Activated CD4-positive, alpha-beta T cell treated with anti-CD3 and anti-CD28 coated beads, Interleukin-2, amount 10 ng/mL, durations not matched to agents 24 days and 14 days (primary cell): ENCODE data around the gene COLGALT1. TPM values are rescaled to one million over a fixed set of nuclear protein-coding genes. Genes with fewer than 3 reads are reported as not detected.
"Not testable (repeated sequence)": the region's sequence is repeated elsewhere in the genome, so short reads cannot be mapped to it uniquely, and the experiment has no call there.

ENCODE experiments used
- DNase-seq: peaks from one replicate; pipeline ENCODE4 v3.0.0; 2022
- H3K27ac Mint-ChIP-seq: one replicate; pipeline ENCODE4 v1.8.0; 2022; ENCODE audit warnings: mild to moderate bottlenecking, mixed read lengths
- H3K27me3 Mint-ChIP-seq: one replicate; pipeline ENCODE4 v1.8.0; 2022; ENCODE audit warnings: mixed read lengths
- H3K36me3 Mint-ChIP-seq: one replicate; pipeline ENCODE4 v1.8.0; 2022; ENCODE audit warnings: low read depth, mild to moderate bottlenecking, mixed read lengths
- H3K4me1 Mint-ChIP-seq: one replicate; pipeline ENCODE4 v1.8.0; 2021; ENCODE audit warnings: mixed read lengths
- H3K4me3 Mint-ChIP-seq: one replicate; pipeline ENCODE4 v1.8.0; 2022; ENCODE audit warnings: mild to moderate bottlenecking, moderate library complexity, mixed read lengths
- H3K9me3 Mint-ChIP-seq: one replicate; pipeline ENCODE4 v1.8.0; 2021; ENCODE audit warnings: mixed read lengths
- intact Hi-C: fragments of 100-400 bp; cut with micrococcal nuclease; formaldehyde crosslinking; loops from one replicate; pipeline ENCODE4 v1.15.1; 2023
- total RNA-seq: library from RNA; stranded (reverse); gene quantifications from 2 replicates; pipeline ENCODE4 v1.2.3, GENCODE V29; 2022

COLGALT1 gene
- total RNA-seq, result 103 and 106 TPM in 2 replicates

DNA sequence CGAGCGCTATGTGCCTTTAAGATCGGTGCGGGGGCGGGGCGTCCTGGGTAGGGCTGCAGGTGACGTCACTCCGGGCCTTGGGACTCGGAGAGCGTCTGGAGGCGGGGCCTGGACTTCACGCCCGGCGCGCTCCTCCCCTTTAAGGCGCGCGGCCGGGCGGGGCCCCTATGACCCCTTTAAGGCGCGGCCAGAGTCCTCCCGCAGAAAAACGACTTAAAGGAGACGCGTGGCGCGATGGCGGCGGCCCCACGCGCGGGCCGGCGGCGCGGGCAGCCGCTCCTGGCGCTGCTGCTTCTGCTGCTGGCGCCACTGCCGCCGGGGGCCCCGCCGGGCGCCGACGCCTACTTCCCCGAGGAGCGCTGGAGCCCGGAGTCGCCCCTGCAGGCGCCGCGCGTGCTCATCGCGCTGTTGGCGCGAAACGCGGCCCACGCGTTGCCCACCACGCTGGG lies at the start of gene COLGALT1:
TSS of gene COLGALT1 (plus strand) at position 170 of the 449 bp plus-strand sequence. CDS start at position 235, 65 bp downstream.
- intact Hi-C loops, result loop anchor here (1.0 kb wide), 3 partner anchors 16 to 85 kb away; partner anchors contain the start of genes PGLS and SLC27A1
- H3K27ac Mint-ChIP-seq, result peak within 1 kb of the TSS; percentile 83
- H3K4me1 Mint-ChIP-seq, result peaks cover 13% of the 10 kb centered on the region
- peaks cover 22% of the 10 kb centered on the region for H3K36me3 Mint-ChIP-seq
- no peaks in the 10 kb centered on the region for H3K27me3 Mint-ChIP-seq
- no peaks in the 10 kb centered on the region for H3K9me3 Mint-ChIP-seq
- DNase-seq, result peak; percentile 100
- peak within 1 kb of the TSS; percentile 90 for H3K4me3 Mint-ChIP-seq

DNA sequence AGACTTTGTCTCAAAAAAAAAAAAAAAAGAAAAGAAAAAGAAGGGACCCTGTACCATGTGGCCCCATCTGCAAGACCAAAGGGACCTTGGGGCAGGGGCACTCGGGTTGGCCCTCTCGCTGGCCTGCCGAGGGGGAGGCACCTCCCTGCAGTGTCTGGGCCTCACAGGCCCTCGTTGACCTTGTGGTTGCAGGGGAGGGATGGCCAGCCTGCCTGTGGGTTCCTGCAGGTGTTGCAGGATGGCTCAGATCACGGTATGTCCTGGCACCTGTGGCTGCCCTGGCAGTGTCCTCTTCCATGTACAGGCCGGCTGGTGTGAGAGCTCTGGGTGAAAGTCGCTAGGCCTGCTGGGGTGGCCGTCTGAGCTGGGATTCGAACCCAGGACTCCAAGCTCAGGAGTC lies 48.7 kb upstream of the COLGALT1 start:
- no peak overlapping the region for H3K4me3 Mint-ChIP-seq
- H3K27ac Mint-ChIP-seq, result no peak overlapping the region

DNA sequence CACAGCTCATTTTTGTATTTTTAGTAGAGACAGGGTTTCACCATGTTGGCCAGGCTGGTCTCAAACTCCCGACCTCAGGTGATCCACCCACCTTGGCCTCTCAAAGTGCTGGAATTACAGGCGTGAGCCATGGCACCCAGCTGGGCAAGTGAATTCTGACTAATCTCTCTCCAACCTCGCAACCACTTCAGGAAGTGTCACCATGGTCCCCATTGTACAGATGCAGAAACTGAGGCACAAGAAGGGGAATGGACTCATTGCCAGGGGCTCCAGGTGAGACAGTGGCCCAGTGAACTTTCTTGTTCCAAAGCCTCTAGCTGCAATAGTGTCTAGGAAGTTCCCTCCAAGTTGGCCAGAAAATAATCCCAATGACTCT lies 46.9 kb upstream of the COLGALT1 start:
- peaks cover 32% of the 10 kb centered on the region for H3K36me3 Mint-ChIP-seq
- H3K4me3 Mint-ChIP-seq, intact Hi-C loops, H3K27ac Mint-ChIP-seq, H3K27me3 Mint-ChIP-seq, H3K9me3 Mint-ChIP-seq, DNase-seq: not testable (repeated sequence)
- peaks cover 20% of the 10 kb centered on the region for H3K4me1 Mint-ChIP-seq

More for the DNA sequence above, 48.7 kb upstream of the COLGALT1 start:
- no peaks in the 10 kb centered on the region for H3K9me3 Mint-ChIP-seq
- DNase-seq, result no peak
- no peaks in the 10 kb centered on the region for H3K27me3 Mint-ChIP-seq
- peaks cover 28% of the 10 kb centered on the region for H3K36me3 Mint-ChIP-seq
- H3K4me1 Mint-ChIP-seq, result peaks cover 11% of the 10 kb centered on the region
- intact Hi-C loops, result no loop called here

DNA sequence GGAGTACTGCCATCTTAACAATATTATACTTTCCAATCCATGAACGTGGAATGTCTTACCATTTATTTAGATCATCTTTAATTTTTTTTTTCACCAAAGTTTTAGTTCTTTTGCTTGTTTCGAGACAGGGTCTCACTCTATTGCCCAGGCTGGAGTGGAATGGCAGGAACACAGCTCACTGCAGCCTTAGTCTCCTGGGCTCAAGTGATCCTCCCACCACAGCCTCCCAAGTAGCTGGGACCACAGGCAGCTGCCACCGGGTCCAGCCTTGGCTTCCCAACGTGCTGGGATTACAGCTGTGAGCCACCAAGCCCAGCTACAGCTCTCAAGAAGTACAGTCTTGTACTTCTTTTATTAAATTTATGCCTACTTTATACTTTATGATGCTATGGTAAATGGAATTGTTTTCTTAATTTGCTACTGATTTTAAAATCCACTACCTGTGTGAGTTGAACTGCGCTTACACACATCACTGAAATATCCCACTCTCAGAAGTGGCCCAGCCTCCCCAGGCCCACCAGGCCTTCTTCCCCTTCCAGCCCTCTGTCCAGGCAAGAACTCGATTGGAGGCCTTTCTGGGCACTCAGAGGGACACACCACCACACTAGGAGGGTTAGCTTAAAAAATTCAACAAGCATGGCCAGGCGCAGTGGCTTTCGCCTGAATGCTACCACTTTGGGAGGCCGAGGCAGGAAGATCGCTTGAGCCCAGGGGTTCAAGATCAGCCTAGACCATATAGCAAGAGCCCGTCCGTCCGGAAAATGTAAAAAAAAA lies 45.0 kb upstream of the COLGALT1 start:
- DNase-seq, result peak; percentile 64
- Mint-ChIP-seq H3K27ac (peak overlapping the region; percentile 93), H3K27me3 (no peaks in the 10 kb centered on the region), H3K9me3 (no peaks in the 10 kb centered on the region), H3K4me1 (peaks cover 22% of the 10 kb centered on the region), H3K4me3 (peak overlapping the region; percentile 88), H3K36me3 (peaks cover 32% of the 10 kb centered on the region)
- intact Hi-C loops, result no loop called here

DNA sequence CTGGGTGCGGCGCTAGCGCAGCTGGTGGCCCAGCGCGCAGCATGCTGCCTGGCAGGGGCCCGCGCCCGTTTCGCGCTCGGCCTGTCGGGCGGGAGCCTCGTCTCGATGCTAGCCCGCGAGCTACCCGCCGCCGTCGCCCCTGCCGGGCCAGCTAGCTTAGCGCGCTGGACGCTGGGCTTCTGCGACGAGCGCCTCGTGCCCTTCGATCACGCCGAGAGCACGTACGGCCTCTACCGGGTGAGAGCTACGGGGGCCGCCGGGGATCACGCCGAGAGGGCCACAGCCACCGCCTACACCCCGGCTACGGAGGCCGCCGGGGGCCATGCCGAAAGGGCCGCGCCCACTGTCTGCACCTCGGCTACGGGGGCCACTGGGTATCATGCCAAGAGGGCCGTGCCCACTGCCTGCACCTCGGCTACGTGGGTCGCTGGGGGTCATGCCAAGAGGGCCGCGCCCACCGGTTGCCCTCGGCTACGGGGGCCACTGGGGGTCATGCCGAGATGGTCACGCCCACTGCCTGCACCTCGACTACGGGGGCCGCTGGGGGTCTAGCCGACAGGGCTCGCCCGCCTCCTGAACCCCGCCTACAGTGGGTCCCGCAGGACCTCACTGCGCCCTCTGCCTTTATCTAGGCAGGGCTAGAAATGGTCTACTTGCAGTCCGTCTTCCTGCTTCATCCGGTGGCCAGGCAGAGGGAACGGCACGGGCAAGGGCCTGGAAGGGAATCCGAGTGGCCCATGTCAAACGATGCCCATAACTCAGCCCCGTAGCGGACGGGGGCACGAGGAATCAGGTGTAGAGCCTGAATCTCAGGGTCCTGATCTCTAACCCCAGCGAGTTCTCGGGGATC lies 43.5 kb upstream of the COLGALT1 start:
- Mint-ChIP-seq H3K4me3 (peak overlapping the region; percentile 88), H3K36me3 (peaks cover 42% of the 10 kb centered on the region), H3K27ac (peak overlapping the region; percentile 93), H3K9me3 (peaks cover under 1% of the 10 kb centered on the region), H3K27me3 (no peaks in the 10 kb centered on the region), H3K4me1 (peaks cover 22% of the 10 kb centered on the region)
- DNase-seq, result peak; percentile 95
- intact Hi-C loops, result loop anchor here (1.0 kb wide), 4 partner anchors 11 to 245 kb away; partner anchors contain the start of genes BABAM1 and COLGALT1

DNA sequence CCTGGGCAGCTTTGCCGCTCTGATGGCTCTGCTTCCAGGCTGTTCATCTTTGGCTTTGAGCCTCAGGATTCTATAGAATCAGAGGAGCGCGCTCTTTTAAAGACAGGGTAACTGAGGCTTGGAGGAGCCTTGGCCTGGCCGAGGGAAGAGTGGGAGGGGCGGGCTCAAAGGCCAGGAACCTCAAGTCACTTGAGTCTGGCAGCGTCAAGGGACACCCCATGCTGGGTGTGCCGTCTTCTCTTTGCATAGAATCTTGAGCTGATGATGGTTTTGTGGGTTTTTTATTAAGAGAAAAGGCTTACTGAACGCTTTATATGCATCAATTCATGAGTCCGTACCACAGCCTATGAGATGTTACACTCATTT lies 42.9 kb upstream of the COLGALT1 start:
- H3K9me3 Mint-ChIP-seq, result peaks cover 5% of the 10 kb centered on the region
- H3K27ac Mint-ChIP-seq, result peak overlapping the region; percentile 81
- no peaks in the 10 kb centered on the region for H3K27me3 Mint-ChIP-seq
- H3K36me3 Mint-ChIP-seq, result peaks cover 47% of the 10 kb centered on the region
- peak overlapping the region; percentile 88 for H3K4me3 Mint-ChIP-seq
- H3K4me1 Mint-ChIP-seq, result peaks cover 22% of the 10 kb centered on the region
- no peak for DNase-seq
- intact Hi-C loops, result no loop called here

DNA sequence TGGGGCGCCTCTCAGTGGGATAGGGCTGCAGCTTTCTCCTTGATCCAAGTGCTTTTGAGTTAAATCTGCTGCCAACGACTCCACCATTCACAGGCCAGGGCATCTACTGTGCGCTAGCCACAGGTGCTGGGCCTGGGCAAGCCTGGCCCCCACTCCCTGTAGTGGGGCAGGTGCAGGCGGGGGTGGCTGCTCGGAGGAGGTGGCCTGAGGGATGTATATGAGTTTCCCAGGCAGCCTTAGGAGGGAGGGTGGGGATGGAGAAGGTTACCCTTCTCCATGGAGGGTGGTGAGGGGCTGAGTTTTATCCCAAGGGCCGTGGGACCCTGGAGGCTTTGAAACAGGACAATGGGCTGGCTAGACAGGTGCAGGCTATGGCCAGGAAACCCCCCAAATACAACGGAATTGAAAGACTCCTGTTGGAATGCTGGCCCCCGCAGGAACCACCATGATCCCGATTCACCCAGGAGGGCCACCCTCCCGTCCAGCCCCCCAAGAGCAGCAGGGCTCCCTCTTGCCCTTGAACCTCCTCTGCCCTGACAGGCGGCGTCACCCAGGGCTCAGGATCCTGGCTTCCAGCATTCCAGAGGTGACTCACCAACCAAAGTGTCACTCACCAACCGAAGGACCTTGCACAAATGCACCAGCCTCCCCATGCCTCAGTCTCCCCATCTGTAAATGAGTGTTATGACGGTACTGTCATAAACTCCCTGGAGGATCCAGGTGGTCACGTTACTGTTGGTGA lies 39.9 kb upstream of the COLGALT1 start:
- peaks cover 47% of the 10 kb centered on the region for H3K36me3 Mint-ChIP-seq
- no peak overlapping the region for H3K27ac Mint-ChIP-seq
- H3K4me3 Mint-ChIP-seq, result no peak overlapping the region
- no peak for DNase-seq
- no peaks in the 10 kb centered on the region for H3K27me3 Mint-ChIP-seq
- intact Hi-C loops, result no loop called here
- peaks cover 5% of the 10 kb centered on the region for H3K9me3 Mint-ChIP-seq
- peaks cover 16% of the 10 kb centered on the region for H3K4me1 Mint-ChIP-seq

DNA sequence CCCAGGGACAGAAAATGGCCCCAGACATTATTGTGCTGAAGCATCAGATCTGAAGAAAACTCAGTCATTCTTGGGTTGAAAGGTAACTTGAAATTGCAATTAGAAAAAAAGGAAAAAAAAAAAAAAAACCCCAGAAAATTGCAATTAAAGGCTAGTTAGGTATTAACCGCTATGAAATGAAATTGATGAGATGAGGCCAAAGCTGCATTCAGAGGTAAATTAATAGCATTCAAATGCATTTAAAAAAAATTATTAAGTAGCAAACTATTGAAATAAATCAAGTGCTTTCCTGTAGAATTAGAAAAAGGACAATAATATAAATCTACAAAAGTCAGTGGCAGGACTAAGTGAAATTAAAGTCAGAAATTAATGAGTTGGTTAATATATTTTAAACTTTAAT lies 37.6 kb upstream of the COLGALT1 start:
- no peak for DNase-seq
- Mint-ChIP-seq H3K27ac (no peak overlapping the region), H3K4me3 (no peak overlapping the region), H3K27me3 (no peaks in the 10 kb centered on the region), H3K9me3 (peaks cover 5% of the 10 kb centered on the region), H3K36me3 (peaks cover 42% of the 10 kb centered on the region), H3K4me1 (peaks cover 7% of the 10 kb centered on the region)
- intact Hi-C loops, result no loop called here

DNA sequence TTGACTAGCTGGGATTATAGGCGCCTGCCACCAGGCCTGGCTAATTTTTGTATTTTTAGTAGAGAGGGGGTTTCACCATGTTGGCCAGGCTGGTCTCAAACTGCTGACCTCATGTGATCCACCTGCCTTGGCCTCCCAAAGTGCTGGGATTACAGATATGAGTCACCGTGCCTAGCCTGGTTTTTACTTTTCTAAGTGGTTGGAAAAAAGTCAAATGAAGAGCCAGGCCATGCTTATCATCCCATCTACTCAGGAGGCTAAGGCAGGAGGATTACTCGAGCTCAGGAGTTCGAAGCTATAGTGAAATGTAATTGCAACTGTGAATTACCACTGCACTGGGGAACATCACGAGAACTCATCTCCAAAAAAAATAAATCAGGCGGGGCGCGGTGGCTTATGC lies 36.8 kb upstream of the COLGALT1 start:
- H3K9me3 Mint-ChIP-seq, DNase-seq, H3K4me3 Mint-ChIP-seq, H3K27me3 Mint-ChIP-seq, intact Hi-C loops, H3K27ac Mint-ChIP-seq: not testable (repeated sequence)
- Mint-ChIP-seq H3K36me3 (peaks cover 46% of the 10 kb centered on the region), H3K4me1 (peaks cover 12% of the 10 kb centered on the region)

DNA sequence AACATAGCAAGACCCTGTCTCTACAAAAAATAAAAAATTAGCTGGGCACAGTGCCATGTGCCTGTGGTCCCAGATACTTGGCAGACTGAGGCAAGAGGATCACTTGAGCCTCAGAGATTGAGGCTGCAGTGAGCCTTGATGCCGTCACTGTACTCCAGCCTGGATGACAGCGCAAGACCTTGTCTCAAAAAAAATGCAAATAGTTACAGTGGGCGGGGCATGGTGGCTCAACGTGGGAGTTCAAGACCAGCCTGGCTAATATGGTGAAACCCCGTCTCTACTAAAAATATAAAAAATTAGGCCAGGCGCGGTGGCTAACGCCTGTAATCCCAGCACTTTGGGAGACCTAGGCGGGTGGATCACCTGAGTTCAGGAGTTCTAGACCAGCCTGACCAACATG lies 35.5 kb upstream of the COLGALT1 start:
- H3K27me3 Mint-ChIP-seq, result no peaks in the 10 kb centered on the region
- no peak overlapping the region for H3K4me3 Mint-ChIP-seq
- H3K27ac Mint-ChIP-seq, result no peak overlapping the region
- H3K4me1 Mint-ChIP-seq, result peaks cover 14% of the 10 kb centered on the region
- DNase-seq, result no peak
- peaks cover 46% of the 10 kb centered on the region for H3K36me3 Mint-ChIP-seq
- intact Hi-C loops, result no loop called here
- peaks cover 5% of the 10 kb centered on the region for H3K9me3 Mint-ChIP-seq

DNA sequence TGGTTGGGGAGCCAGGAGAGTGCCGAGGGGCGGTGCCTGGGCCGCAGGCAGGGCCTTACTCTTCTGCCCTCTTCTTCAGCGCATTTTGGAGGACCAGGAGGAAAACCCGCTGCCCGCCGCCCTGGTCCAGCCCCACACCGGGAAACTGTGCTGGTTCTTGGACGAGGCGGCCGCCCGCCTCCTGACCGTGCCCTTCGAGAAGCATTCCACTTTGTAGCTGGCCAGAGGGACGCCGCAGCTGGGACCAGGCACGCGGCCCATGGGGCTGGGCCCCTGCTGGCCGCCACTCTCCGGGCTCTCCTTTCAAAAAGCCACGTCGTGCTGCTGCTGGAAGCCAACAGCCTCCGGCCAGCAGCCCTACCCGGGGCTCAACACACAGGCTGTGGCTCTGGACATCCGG lies 34.6 kb upstream of the COLGALT1 start:
- Mint-ChIP-seq H3K9me3 (peaks cover 5% of the 10 kb centered on the region), H3K36me3 (peaks cover 41% of the 10 kb centered on the region)
- intact Hi-C loops, result no loop called here

DNA sequence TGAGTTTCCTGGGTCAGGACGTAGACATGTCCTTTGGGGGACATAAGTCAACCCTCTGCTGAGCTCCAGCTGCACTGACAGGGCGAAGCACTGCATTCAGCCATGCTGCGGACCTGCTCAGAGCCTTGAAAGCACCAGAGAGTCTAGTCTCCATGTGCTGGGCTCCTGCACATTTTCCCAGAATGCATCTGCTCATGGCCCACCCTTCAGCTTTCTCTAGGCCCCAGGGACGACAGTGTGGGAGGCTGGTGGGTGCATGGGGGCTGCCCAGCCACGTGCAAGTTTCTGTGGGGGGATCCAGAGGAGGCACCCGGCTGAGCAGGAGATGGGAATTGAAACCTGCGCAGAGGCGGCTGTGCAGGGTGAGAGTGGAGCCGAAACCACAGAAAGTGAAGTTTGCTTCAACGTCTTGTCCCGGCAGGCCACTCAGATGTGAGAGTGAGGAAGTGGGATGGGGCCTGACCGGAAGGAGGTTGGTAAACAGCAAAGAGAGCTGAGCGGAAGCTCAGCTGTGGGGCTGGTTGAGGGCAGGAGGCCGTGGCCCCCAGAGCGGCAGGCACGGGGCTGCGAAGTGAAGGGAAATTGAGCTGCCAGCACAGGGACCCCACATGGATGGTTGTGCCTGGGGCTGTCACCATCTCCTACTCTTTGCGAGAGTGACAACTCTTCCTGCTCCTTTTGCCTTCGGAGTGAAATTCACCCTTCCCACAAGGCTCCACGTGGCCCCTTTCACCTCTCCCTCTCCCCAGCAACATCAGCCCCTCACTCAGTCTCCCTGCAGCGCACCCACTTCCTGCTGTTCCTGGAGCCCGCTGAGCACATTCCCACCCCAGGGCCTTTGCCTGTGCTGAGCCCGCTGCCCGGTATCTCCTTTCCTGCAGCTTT lies 32.2 kb upstream of the COLGALT1 start:
- peak; percentile 88 for DNase-seq
- intact Hi-C loops, result loop anchor here (1.0 kb wide), 1 partner anchor 12 kb away; the partner anchor contains the start of gene PGLS
- H3K9me3 Mint-ChIP-seq, result no peaks in the 10 kb centered on the region
- peak overlapping the region; percentile 89 for H3K27ac Mint-ChIP-seq
- peaks cover 2% of the 10 kb centered on the region for H3K27me3 Mint-ChIP-seq
- H3K4me3 Mint-ChIP-seq, result peak overlapping the region; percentile 72
- H3K4me1 Mint-ChIP-seq, result peaks cover 14% of the 10 kb centered on the region
- H3K36me3 Mint-ChIP-seq, result peaks cover 20% of the 10 kb centered on the region

More for the DNA sequence above, 34.6 kb upstream of the COLGALT1 start:
- H3K27ac Mint-ChIP-seq, result no peak overlapping the region
- peaks cover 2% of the 10 kb centered on the region for H3K27me3 Mint-ChIP-seq
- H3K4me1 Mint-ChIP-seq, result peaks cover 14% of the 10 kb centered on the region
- no peak overlapping the region for H3K4me3 Mint-ChIP-seq
- no peak for DNase-seq

DNA sequence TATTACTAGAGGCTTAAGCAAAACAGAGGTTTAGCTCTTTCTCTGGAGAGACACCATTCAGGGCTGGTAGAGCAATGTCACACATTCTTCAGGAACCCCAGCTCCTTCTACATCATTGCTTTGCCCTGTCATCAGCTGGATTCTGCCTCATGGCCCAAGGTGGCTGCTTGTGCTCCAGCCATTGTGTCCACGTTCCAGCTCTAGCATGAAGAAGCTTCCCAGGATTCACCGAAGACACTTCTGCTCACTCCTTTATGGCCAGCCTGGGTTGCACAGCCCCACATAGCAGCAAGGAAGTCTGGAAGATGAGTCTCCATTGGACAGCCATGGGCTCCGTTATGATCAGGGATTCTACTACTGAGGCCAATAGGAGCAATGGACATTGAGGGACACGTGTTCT lies 30.8 kb upstream of the COLGALT1 start:
- peak overlapping the region; percentile 45 for H3K27ac Mint-ChIP-seq

More for the DNA sequence above, 30.8 kb upstream of the COLGALT1 start:
- Mint-ChIP-seq H3K4me3 (no peak overlapping the region), H3K36me3 (peaks cover 12% of the 10 kb centered on the region), H3K27me3 (peaks cover 2% of the 10 kb centered on the region), H3K9me3 (peaks cover 7% of the 10 kb centered on the region), H3K4me1 (peaks cover 14% of the 10 kb centered on the region)
- DNase-seq, result no peak
- intact Hi-C loops, result no loop called here
